ENCODE results near the gene CLEC18B. TPM values are rescaled to one million over a fixed set of nuclear protein-coding genes. Genes with fewer than 3 reads are reported as not detected.
"Not testable (repeated sequence)": the region's sequence is repeated elsewhere in the genome, so short reads cannot be mapped to it uniquely, and the experiment has no call there.

The CLEC18B gene
- total RNA-seq, 3 donors from 2014 or later, result 0.16 to 1.6 TPM; not detected in 1

GRCh38 chr16:74400238-74400637 lies 21.0 kb downstream of the CLEC18B start:
- DNase-seq (ENCODE audit: low spot score in 2 of 2); H3K36me3 ChIP-seq; H3K9me3 ChIP-seq; H3K4me1 ChIP-seq; intact Hi-C loops (cut with DNase I; ENCODE audit: low total_unique reads); H3K4me3 ChIP-seq; H3K27ac ChIP-seq; H3K27me3 ChIP-seq: not testable (repeated sequence)

- H3K9me3 ChIP-seq; intact Hi-C loops (cut with DNase I; ENCODE audit: low total_unique reads); H3K4me1 ChIP-seq; H3K4me3 ChIP-seq; H3K27me3 ChIP-seq; H3K36me3 ChIP-seq; DNase-seq (ENCODE audit: low spot score in 2 of 2): not testable (repeated sequence)
- peak overlapping the region in 1 of 2 donors; percentile 68 for H3K27ac ChIP-seq
Observed at GRCh38 chr16:74398212-74398895, 22.9 kb downstream of the CLEC18B start.

GRCh38 chr16:74396521-74397017 lies 24.7 kb downstream of the CLEC18B start:
- H3K27ac ChIP-seq; H3K27me3 ChIP-seq; DNase-seq (ENCODE audit: low spot score in 2 of 2); H3K36me3 ChIP-seq; intact Hi-C loops (cut with DNase I; ENCODE audit: low total_unique reads); H3K4me3 ChIP-seq; H3K9me3 ChIP-seq; H3K4me1 ChIP-seq: not testable (repeated sequence)

GRCh38 chr16:74394604-74395003 lies 26.7 kb downstream of the CLEC18B start:
- H3K4me3 ChIP-seq; intact Hi-C loops (cut with DNase I; ENCODE audit: low total_unique reads); DNase-seq (ENCODE audit: low spot score in 2 of 2); H3K9me3 ChIP-seq; H3K27ac ChIP-seq; H3K4me1 ChIP-seq; H3K27me3 ChIP-seq; H3K36me3 ChIP-seq: not testable (repeated sequence)

GRCh38 chr16:74394131-74394530 lies 27.1 kb downstream of the CLEC18B start:
- H3K27me3 ChIP-seq; H3K9me3 ChIP-seq; H3K36me3 ChIP-seq; intact Hi-C loops (cut with DNase I; ENCODE audit: low total_unique reads); H3K27ac ChIP-seq; DNase-seq (ENCODE audit: low spot score in 2 of 2); H3K4me1 ChIP-seq; H3K4me3 ChIP-seq: not testable (repeated sequence)

GRCh38 chr16:74391454-74392050 lies 29.7 kb downstream of the CLEC18B start:
- intact Hi-C loops (cut with DNase I; ENCODE audit: low total_unique reads), result not testable (repeated sequence)

GRCh38 chr16:74382339-74383034 lies 38.8 kb downstream of the CLEC18B start:
- H3K27ac ChIP-seq; H3K9me3 ChIP-seq; H3K36me3 ChIP-seq; H3K27me3 ChIP-seq; H3K4me1 ChIP-seq; intact Hi-C loops (cut with DNase I; ENCODE audit: low total_unique reads); H3K4me3 ChIP-seq; DNase-seq (ENCODE audit: low spot score in 2 of 2): not testable (repeated sequence)

More at GRCh38 chr16:74391454-74392050, 29.7 kb downstream of the CLEC18B start:
- not testable (repeated sequence) for DNase-seq (ENCODE audit: low spot score in 2 of 2); H3K9me3 ChIP-seq; H3K27me3 ChIP-seq; H3K36me3 ChIP-seq; H3K27ac ChIP-seq; H3K4me3 ChIP-seq; H3K4me1 ChIP-seq

- H3K4me3 ChIP-seq; H3K27ac ChIP-seq; H3K9me3 ChIP-seq; DNase-seq (ENCODE audit: low spot score in 2 of 2); intact Hi-C loops (cut with DNase I; ENCODE audit: low total_unique reads); H3K4me1 ChIP-seq; H3K36me3 ChIP-seq; H3K27me3 ChIP-seq: not testable (repeated sequence)
Observed at GRCh38 chr16:74373847-74374184, 47.5 kb downstream of the CLEC18B start.

GRCh38 chr16:74372953-74373846 lies 48.1 kb downstream of the CLEC18B start:
- no peak overlapping the region for H3K27ac ChIP-seq
- no peak for TF ChIP-seq POLR2A (IDR thresholded peaks at IDR 0.05)
- no peak for TF ChIP-seq POLR2AphosphoS5 (IDR thresholded peaks at IDR 0.05)
- no peak for TF ChIP-seq CTCF (IDR thresholded peaks at IDR 0.05)
- H3K36me3 ChIP-seq, result no peaks in the 10 kb centered on the region
- no peak overlapping the region for H3K4me3 ChIP-seq
- no peaks in the 10 kb centered on the region for H3K9me3 ChIP-seq
- H3K27me3 ChIP-seq, result no peaks in the 10 kb centered on the region
- no peaks in the 10 kb centered on the region for H3K4me1 ChIP-seq
- no peak for DNase-seq (ENCODE audit: low spot score in 2 of 2)
- intact Hi-C loops (cut with DNase I; ENCODE audit: low total_unique reads), result no loop called here

All from breast epithelium (tissue), 4 donors.